Fibroblast of the aortic adventitia (primary cell): ENCODE measurements around the gene ENAH. TPM values are rescaled to one million over a fixed set of nuclear protein-coding genes. Genes with fewer than 3 reads are reported as not detected.
"Not testable (repeated sequence)": the region's sequence is repeated elsewhere in the genome, so short reads cannot be mapped to it uniquely, and the experiment has no call there.

ENCODE experiments used
- DNase-seq: peaks from one replicate; pipeline ENCODE4 v3.0.0-alpha.2; 2010; ENCODE audit warnings: low read depth
- H3K4me3 ChIP-seq: 2 replicates; pipeline ENCODE4 v1.5.1; 2011; ENCODE audit warnings: low read depth, mild to moderate bottlenecking, control low read depth, low read length, moderate library complexity
- total RNA-seq: library from RNA; depleted of rRNA; stranded (reverse); fragments of >200 nt; gene quantifications from 2 replicates; pipeline ENCODE4 v1.2.3, GENCODE V29; 2012; ENCODE audit warnings: low replicate concordance
- TF ChIP-seq, protein P1 (sequence below): IDR thresholded peaks from 2 replicates; pipeline ENCODE4 v1.5.1; 2011; ENCODE audit warnings: mild to moderate bottlenecking, low read length, control low read depth, inconsistent platforms; ENCODE audit not compliant: insufficient read depth

The ENAH gene
- total RNA-seq, 1 donor: 148 TPM

GRCh38 chr1:225637651-225638199 lies 15.2 kb downstream of the ENAH start:
- TF ChIP-seq, protein P1, sequence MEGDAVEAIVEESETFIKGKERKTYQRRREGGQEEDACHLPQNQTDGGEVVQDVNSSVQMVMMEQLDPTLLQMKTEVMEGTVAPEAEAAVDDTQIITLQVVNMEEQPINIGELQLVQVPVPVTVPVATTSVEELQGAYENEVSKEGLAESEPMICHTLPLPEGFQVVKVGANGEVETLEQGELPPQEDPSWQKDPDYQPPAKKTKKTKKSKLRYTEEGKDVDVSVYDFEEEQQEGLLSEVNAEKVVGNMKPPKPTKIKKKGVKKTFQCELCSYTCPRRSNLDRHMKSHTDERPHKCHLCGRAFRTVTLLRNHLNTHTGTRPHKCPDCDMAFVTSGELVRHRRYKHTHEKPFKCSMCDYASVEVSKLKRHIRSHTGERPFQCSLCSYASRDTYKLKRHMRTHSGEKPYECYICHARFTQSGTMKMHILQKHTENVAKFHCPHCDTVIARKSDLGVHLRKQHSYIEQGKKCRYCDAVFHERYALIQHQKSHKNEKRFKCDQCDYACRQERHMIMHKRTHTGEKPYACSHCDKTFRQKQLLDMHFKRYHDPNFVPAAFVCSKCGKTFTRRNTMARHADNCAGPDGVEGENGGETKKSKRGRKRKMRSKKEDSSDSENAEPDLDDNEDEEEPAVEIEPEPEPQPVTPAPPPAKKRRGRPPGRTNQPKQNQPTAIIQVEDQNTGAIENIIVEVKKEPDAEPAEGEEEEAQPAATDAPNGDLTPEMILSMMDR: no peak
- no peak overlapping the region for H3K4me3 ChIP-seq
- no peak for DNase-seq

DNA sequence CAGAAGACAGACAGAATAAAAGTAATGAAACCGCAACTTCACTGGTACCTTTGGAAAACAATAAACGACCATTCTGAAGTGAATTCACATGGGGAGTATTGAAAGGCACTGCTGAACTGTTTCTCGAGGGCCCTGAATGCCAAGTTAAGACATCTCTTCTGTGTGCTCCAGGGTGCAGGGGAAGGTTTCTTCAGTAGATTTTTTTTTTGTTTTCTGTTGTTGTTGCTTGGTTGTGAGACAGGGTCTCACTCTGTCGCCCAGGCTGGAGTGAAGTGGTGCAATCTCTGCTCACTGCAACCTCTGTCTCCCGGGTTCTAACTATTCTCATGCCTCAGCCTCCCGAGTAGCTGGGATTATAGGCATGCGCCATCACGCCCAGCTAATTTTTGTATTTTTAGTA lies 15.9 kb downstream of the ENAH start:
- DNase-seq, H3K4me3 ChIP-seq: not testable (repeated sequence)

- DNase-seq: peak; percentile 59
- TF ChIP-seq, protein P1: no peak
- H3K4me3 ChIP-seq: no peak overlapping the region
These were observed 17.3 kb downstream of the ENAH start for GRCh38 chr1:225635649-225636048.

GRCh38 chr1:225632836-225633235 lies 20.1 kb downstream of the ENAH start:
- not testable (repeated sequence) for H3K4me3 ChIP-seq, DNase-seq

GRCh38 chr1:225631021-225631663 lies 21.8 kb downstream of the ENAH start:
- DNase-seq: no peak

DNA sequence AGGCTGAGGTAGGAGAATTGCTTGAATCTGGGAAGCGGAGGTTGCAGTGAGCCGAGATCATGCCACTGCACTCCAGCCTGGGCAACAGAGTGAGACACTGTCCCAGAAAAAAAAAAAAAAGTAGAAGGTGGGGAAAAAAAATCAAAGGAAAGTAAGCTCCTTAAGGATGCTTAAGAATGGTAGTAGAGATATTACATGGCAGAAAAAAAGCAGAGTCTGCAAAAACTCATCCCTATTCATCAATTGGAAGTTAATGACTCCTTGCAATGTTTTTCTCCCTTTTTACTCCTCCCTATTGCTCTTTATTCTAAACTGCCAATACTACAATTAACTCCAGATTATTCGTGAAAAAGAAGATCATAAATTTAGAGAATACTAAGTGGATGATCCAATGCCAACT lies 23.4 kb downstream of the ENAH start:
- TF ChIP-seq, protein P1: no peak

More at GRCh38 chr1:225631021-225631663, 21.8 kb downstream of the ENAH start:
- no peak overlapping the region for H3K4me3 ChIP-seq
- TF ChIP-seq, protein P1: no peak

GRCh38 chr1:225628794-225629193 lies 24.1 kb downstream of the ENAH start:
- not testable (repeated sequence) for H3K4me3 ChIP-seq, DNase-seq

More for the DNA sequence above, 23.4 kb downstream of the ENAH start:
- DNase-seq: no peak
- H3K4me3 ChIP-seq: no peak overlapping the region

GRCh38 chr1:225627304-225627947 lies 25.5 kb downstream of the ENAH start:
- TF ChIP-seq, protein P1: no peak
- no peak overlapping the region for H3K4me3 ChIP-seq
- DNase-seq: no peak
